WTC11 (cell line): Measurements from ENCODE around the gene TAL1. TPM values are rescaled to one million over a fixed set of nuclear protein-coding genes. Genes with fewer than 3 reads are reported as not detected.

Experiments
- ATAC-seq: fragments of 200-7000 bp; cut with Tn5 transposase; 2 replicates; pipeline ENCODE4 v1.10.0; 2021; ENCODE audit warnings: mild to moderate bottlenecking, moderate library complexity
- CTCF ChIA-PET: fragments of 300-600 bp; sonication (Branson Sonifier 250); formaldehyde crosslinking; loops from one replicate; lab custom pipeline; 2021; ENCODE audit warnings: antibody characterized with exemption; lab: Charles Lee
- POLR2A ChIA-PET: fragments of 350-600 bp; sonication (Branson Sonifier 250); formaldehyde crosslinking; loops from one replicate; lab custom pipeline; 2021; ENCODE audit warnings: antibody characterized with exemption; lab: Charles Lee
- DNase-seq: peaks from one replicate; pipeline ENCODE4 v3.0.0; 2021; ENCODE audit warnings: low spot score
- H3K27ac Mint-ChIP-seq: 2 replicates; pipeline ENCODE4 v1.8.0; 2021; ENCODE audit warnings: mixed read lengths
- H3K27me3 Mint-ChIP-seq: 2 replicates; pipeline ENCODE4 v1.8.0; 2021; ENCODE audit warnings: low read depth, mild to moderate bottlenecking, moderate library complexity, mixed read lengths
- H3K36me3 Mint-ChIP-seq: 2 replicates; pipeline ENCODE4 v1.8.0; 2021; ENCODE audit warnings: mixed read lengths
- H3K4me1 Mint-ChIP-seq: 2 replicates; pipeline ENCODE4 v1.8.0; 2022; ENCODE audit warnings: mixed read lengths
- H3K4me3 Mint-ChIP-seq: 2 replicates; pipeline ENCODE4 v1.8.0; 2021; ENCODE audit warnings: mild to moderate bottlenecking, moderate library complexity, mixed read lengths
- H3K9me3 Mint-ChIP-seq: 2 replicates; pipeline ENCODE4 v1.8.0; 2021; ENCODE audit warnings: mixed read lengths
- CBFB ChIP-seq: sonication (generic); formaldehyde crosslinking; IDR thresholded peaks from 2 replicates; pipeline ENCODE4 v1.8.1; 2022; ENCODE audit warnings: mild to moderate bottlenecking, low read depth, missing genetic modification reagents
- GABPB1 ChIP-seq: sonication (generic); formaldehyde crosslinking; IDR thresholded peaks from 2 replicates; pipeline ENCODE4 v1.8.1; 2023; ENCODE audit warnings: mild to moderate bottlenecking, missing genetic modification reagents
- GRHL2 ChIP-seq: fragments of 250-450 bp; sonication (Bioruptor Pico); IDR thresholded peaks from 2 replicates; pipeline ENCODE4 v1.8.0; 2022; ENCODE audit warnings: mild to moderate bottlenecking, moderate library complexity; ENCODE audit not compliant: insufficient replicate concordance, severe bottlenecking
- JAZF1 ChIP-seq: fragments of 250-450 bp; sonication (Bioruptor Pico); IDR thresholded peaks from 2 replicates; pipeline ENCODE4 v1.9.0; 2021; ENCODE audit warnings: moderate library complexity, mild to moderate bottlenecking, inconsistent platforms
- NFATC4 ChIP-seq: fragments of 250-450 bp; sonication (Bioruptor Pico); IDR thresholded peaks from 2 replicates; pipeline ENCODE4 v1.9.0; 2021; ENCODE audit warnings: mild to moderate bottlenecking
- NFE2L1 ChIP-seq: sonication (generic); formaldehyde crosslinking; IDR thresholded peaks from 2 replicates; pipeline ENCODE4 v1.8.1; 2023; ENCODE audit warnings: missing genetic modification reagents
- NFYB ChIP-seq: sonication (generic); formaldehyde crosslinking; conservative IDR thresholded peaks from 2 replicates; pipeline ENCODE4 v1.8.0; 2022; ENCODE audit warnings: low read depth, missing genetic modification reagents
- NR1H2 ChIP-seq: sonication (generic); formaldehyde crosslinking; IDR thresholded peaks from 2 replicates; pipeline ENCODE4 v1.9.0; 2021; ENCODE audit warnings: mild to moderate bottlenecking, moderate library complexity, missing genetic modification reagents
- NR2C2 ChIP-seq: sonication (generic); formaldehyde crosslinking; IDR thresholded peaks from 2 replicates; pipeline ENCODE4 v1.8.0; 2022; ENCODE audit warnings: mild to moderate bottlenecking, missing genetic modification reagents
- RELA ChIP-seq: sonication (generic); formaldehyde crosslinking; IDR thresholded peaks from 2 replicates; pipeline ENCODE4 v1.8.1; 2022; ENCODE audit warnings: missing genetic modification reagents, mild to moderate bottlenecking, borderline replicate concordance
- SOX15 ChIP-seq: fragments of 250-450 bp; sonication (Bioruptor Pico); IDR thresholded peaks from 2 replicates; pipeline ENCODE4 v1.9.0; 2021; ENCODE audit warnings: mild to moderate bottlenecking
- TCF7 ChIP-seq: sonication (generic); formaldehyde crosslinking; IDR thresholded peaks from 2 replicates; pipeline ENCODE4 v1.8.0; 2022; ENCODE audit warnings: mild to moderate bottlenecking, low read depth, missing genetic modification reagents, moderate library complexity
- ZNF138 ChIP-seq: sonication (generic); formaldehyde crosslinking; conservative IDR thresholded peaks from 2 replicates; pipeline ENCODE4 v1.8.1; 2022; ENCODE audit warnings: mild to moderate bottlenecking, moderate library complexity, missing genetic modification reagents
- ZNF232 ChIP-seq: sonication (generic); formaldehyde crosslinking; IDR thresholded peaks from 2 replicates; pipeline ENCODE4 v1.8.0; 2022; ENCODE audit warnings: mild to moderate bottlenecking, missing genetic modification reagents
- ZNF416 ChIP-seq: fragments of 250-450 bp; sonication (Bioruptor Pico); IDR thresholded peaks from 2 replicates; pipeline ENCODE4 v1.9.0; 2021; ENCODE audit warnings: mild to moderate bottlenecking, inconsistent platforms
- total RNA-seq: library from RNA; stranded (reverse); gene quantifications from 3 replicates; pipeline ENCODE4 v1.2.3, GENCODE V29; 2021
- TF ChIP-seq, protein P1 (sequence below): fragments of 250-450 bp; sonication (Bioruptor Pico); IDR thresholded peaks from 2 replicates; pipeline ENCODE4 v1.9.0; 2021; ENCODE audit warnings: mild to moderate bottlenecking
- TF ChIP-seq, protein P2 (sequence below): sonication (generic); formaldehyde crosslinking; IDR thresholded peaks from 2 replicates; pipeline ENCODE4 v1.8.0; 2022; ENCODE audit warnings: mild to moderate bottlenecking, missing genetic modification reagents
- TF ChIP-seq, protein P3 (sequence below): fragments of 250-450 bp; sonication (Bioruptor Pico); IDR thresholded peaks from 2 replicates; pipeline ENCODE4 v1.8.0; 2021; ENCODE audit warnings: mild to moderate bottlenecking
- TF ChIP-seq, protein P4 (sequence below): sonication (generic); formaldehyde crosslinking; IDR thresholded peaks from 2 replicates; pipeline ENCODE4 v1.8.1; 2022; ENCODE audit warnings: mild to moderate bottlenecking, missing genetic modification reagents, moderate library complexity, borderline replicate concordance
- TF ChIP-seq, protein P5 (sequence below): sonication (generic); formaldehyde crosslinking; IDR thresholded peaks from 2 replicates; pipeline ENCODE4 v1.8.0; 2023; ENCODE audit warnings: mild to moderate bottlenecking, missing genetic modification reagents
- TF ChIP-seq, protein P6 (sequence below): fragments of 250-450 bp; sonication (Bioruptor Pico); IDR thresholded peaks from 2 replicates; pipeline ENCODE4 v1.9.0; 2021; ENCODE audit warnings: mild to moderate bottlenecking
- TF ChIP-seq, protein P7 (sequence below): fragments of 250-450 bp; sonication (Bioruptor Pico); IDR thresholded peaks from 2 replicates; pipeline ENCODE4 v2.1.2; 2022; ENCODE audit warnings: mild to moderate bottlenecking, moderate library complexity

Gene TAL1
- total RNA-seq, 1 experiment from 2014 or later, result 0.63 TPM

DNA sequence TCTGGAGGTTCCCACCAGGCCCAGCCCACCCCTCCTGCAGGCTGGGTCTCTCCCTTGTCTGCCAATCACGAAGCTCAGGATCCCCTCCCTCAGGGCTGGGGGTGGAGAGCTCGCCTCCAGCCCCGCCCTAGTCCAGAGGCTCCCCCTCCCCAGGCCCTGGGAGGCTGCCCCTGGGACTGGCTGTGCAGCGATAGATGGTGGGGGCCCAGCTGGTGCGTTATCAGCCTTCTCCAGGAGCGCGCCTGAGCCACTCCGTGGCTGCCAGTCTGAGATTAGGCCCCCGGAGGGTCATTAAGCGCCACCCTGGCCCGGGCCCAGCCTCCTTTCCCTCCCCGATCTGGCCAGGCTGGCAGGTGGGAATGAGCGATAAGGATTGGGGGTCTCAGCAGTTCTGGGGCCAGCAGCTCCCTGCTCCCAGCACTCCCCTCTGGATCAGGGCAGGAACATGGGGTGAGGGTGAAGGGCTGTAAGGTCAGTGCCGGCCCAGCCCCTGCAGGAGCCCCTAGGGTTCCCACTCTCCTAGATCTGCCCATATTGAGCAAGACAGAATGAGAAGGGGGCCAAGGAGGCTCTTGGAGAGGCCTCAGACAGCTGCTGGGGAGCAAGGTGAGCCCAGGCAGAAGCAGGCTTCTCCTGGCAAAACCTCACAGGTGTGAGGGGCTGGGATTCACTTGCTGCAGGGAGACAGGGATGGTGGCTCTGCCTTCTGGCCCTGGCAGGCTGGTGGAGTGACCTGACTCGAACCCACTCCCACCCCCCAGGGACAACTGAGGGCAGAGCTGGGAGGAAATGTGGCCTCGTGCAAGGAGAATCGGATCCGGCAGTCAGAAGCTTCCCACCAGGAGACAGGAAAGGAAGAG lies 50.7 kb downstream of the TAL1 start:
- CTCF ChIA-PET, result interaction anchor here (1.0 to 4.8 kb wide), 3 partner anchors 9 to 251 kb away, joined by 3 to 152 read pairs (median 3); partner anchors contain the start of gene PDZK1IP1
- Mint-ChIP-seq H3K27me3 (peaks cover 45% of the 10 kb centered on the region), H3K27ac (no peak overlapping the region), H3K9me3 (no peaks in the 10 kb centered on the region), H3K4me3 (peak overlapping the region; percentile 15; the same call in 1 of the 2 replicates), H3K4me1 (peaks cover 19% of the 10 kb centered on the region), H3K36me3 (no peaks in the 10 kb centered on the region)
- ATAC-seq (peak; percentile 60), DNase-seq (no peak)
- no peak for TF ChIP-seq ZNF416 (CRISPR knock-in tag)
- TF ChIP-seq NR2C2 (CRISPR knock-in tag), result no peak
- TF ChIP-seq CBFB (CRISPR knock-in tag), result no peak
- TF ChIP-seq GRHL2, result no peak
- TF ChIP-seq, protein P1, sequence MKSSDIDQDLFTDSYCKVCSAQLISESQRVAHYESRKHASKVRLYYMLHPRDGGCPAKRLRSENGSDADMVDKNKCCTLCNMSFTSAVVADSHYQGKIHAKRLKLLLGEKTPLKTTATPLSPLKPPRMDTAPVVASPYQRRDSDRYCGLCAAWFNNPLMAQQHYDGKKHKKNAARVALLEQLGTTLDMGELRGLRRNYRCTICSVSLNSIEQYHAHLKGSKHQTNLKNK (CRISPR knock-in tag), result no peak
- no peak for TF ChIP-seq JAZF1 (CRISPR knock-in tag)
- TF ChIP-seq NR1H2 (CRISPR knock-in tag), result no peak
- no peak for TF ChIP-seq ZNF138 (CRISPR knock-in tag)
- POLR2A ChIA-PET, result interaction anchor here (0.6 to 1.0 kb wide), 2 partner anchors 133 to 286 kb away, joined by 3 read pairs; partner anchors contain the start of gene STIL

DNA sequence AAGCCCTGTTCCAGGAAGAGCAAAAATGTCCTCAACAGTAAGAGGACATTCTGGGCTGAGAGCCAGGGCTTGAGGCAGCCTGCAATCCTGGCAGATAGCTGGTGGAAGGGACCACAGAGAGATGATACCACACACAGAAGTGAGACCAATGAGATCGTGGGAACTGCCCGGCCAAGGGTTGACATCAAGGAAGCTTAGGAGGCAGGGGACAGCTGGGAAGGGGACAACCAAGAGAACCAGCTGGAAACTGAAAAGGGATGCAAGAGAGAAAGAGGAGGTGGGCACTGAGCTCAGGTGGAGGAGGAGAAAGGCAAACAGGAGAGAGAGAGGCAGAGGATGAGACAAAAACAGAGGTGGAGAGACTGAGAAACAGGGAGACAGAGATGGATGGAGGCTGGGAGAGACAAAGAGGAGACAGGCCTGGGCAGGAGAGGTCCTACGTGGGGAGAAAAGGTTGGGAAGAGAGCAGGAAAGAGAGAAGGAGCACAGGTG lies 51.4 kb downstream of the TAL1 start:
- Mint-ChIP-seq H3K4me3 (peak overlapping the region; percentile 15; the same call in 1 of the 2 replicates), H3K27me3 (peaks cover 44% of the 10 kb centered on the region), H3K27ac (no peak overlapping the region), H3K36me3 (no peaks in the 10 kb centered on the region), H3K9me3 (no peaks in the 10 kb centered on the region), H3K4me1 (peaks cover 19% of the 10 kb centered on the region)
- POLR2A ChIA-PET, result interaction anchor here (1.0 kb wide), 1 partner anchor 133 kb away, joined by 3 read pairs; the partner anchor contains the start of gene STIL
- no peak for DNase-seq
- CTCF ChIA-PET, result interaction anchor here (1.0 to 4.8 kb wide), 4 partner anchors 10 to 251 kb away, joined by 3 to 152 read pairs (median 36); partner anchors contain the start of gene PDZK1IP1
- ATAC-seq, result no peak
- TF ChIP-seq GABPB1 (no peak), ZNF232 (CRISPR knock-in tag) (no peak), NFATC4 (CRISPR knock-in tag) (no peak), RELA (CRISPR knock-in tag) (no peak), NFYB (no peak), TCF7 (no peak), SOX15 (no peak), NFE2L1 (CRISPR knock-in tag) (no peak)
- TF ChIP-seq, protein P2, sequence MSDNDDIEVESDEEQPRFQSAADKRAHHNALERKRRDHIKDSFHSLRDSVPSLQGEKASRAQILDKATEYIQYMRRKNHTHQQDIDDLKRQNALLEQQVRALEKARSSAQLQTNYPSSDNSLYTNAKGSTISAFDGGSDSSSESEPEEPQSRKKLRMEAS, result no peak
- TF ChIP-seq, protein P3, sequence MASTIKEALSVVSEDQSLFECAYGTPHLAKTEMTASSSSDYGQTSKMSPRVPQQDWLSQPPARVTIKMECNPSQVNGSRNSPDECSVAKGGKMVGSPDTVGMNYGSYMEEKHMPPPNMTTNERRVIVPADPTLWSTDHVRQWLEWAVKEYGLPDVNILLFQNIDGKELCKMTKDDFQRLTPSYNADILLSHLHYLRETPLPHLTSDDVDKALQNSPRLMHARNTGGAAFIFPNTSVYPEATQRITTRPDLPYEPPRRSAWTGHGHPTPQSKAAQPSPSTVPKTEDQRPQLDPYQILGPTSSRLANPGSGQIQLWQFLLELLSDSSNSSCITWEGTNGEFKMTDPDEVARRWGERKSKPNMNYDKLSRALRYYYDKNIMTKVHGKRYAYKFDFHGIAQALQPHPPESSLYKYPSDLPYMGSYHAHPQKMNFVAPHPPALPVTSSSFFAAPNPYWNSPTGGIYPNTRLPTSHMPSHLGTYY (CRISPR knock-in tag), result no peak
- TF ChIP-seq, protein P4, sequence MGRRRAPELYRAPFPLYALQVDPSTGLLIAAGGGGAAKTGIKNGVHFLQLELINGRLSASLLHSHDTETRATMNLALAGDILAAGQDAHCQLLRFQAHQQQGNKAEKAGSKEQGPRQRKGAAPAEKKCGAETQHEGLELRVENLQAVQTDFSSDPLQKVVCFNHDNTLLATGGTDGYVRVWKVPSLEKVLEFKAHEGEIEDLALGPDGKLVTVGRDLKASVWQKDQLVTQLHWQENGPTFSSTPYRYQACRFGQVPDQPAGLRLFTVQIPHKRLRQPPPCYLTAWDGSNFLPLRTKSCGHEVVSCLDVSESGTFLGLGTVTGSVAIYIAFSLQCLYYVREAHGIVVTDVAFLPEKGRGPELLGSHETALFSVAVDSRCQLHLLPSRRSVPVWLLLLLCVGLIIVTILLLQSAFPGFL, result no peak
- TF ChIP-seq, protein P5, sequence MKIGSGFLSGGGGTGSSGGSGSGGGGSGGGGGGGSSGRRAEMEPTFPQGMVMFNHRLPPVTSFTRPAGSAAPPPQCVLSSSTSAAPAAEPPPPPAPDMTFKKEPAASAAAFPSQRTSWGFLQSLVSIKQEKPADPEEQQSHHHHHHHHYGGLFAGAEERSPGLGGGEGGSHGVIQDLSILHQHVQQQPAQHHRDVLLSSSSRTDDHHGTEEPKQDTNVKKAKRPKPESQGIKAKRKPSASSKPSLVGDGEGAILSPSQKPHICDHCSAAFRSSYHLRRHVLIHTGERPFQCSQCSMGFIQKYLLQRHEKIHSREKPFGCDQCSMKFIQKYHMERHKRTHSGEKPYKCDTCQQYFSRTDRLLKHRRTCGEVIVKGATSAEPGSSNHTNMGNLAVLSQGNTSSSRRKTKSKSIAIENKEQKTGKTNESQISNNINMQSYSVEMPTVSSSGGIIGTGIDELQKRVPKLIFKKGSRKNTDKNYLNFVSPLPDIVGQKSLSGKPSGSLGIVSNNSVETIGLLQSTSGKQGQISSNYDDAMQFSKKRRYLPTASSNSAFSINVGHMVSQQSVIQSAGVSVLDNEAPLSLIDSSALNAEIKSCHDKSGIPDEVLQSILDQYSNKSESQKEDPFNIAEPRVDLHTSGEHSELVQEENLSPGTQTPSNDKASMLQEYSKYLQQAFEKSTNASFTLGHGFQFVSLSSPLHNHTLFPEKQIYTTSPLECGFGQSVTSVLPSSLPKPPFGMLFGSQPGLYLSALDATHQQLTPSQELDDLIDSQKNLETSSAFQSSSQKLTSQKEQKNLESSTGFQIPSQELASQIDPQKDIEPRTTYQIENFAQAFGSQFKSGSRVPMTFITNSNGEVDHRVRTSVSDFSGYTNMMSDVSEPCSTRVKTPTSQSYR, result no peak
- TF ChIP-seq, protein P6, sequence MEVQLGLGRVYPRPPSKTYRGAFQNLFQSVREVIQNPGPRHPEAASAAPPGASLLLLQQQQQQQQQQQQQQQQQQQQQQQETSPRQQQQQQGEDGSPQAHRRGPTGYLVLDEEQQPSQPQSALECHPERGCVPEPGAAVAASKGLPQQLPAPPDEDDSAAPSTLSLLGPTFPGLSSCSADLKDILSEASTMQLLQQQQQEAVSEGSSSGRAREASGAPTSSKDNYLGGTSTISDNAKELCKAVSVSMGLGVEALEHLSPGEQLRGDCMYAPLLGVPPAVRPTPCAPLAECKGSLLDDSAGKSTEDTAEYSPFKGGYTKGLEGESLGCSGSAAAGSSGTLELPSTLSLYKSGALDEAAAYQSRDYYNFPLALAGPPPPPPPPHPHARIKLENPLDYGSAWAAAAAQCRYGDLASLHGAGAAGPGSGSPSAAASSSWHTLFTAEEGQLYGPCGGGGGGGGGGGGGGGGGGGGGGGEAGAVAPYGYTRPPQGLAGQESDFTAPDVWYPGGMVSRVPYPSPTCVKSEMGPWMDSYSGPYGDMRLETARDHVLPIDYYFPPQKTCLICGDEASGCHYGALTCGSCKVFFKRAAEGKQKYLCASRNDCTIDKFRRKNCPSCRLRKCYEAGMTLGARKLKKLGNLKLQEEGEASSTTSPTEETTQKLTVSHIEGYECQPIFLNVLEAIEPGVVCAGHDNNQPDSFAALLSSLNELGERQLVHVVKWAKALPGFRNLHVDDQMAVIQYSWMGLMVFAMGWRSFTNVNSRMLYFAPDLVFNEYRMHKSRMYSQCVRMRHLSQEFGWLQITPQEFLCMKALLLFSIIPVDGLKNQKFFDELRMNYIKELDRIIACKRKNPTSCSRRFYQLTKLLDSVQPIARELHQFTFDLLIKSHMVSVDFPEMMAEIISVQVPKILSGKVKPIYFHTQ (CRISPR knock-in tag), result no peak
- TF ChIP-seq, protein P7, sequence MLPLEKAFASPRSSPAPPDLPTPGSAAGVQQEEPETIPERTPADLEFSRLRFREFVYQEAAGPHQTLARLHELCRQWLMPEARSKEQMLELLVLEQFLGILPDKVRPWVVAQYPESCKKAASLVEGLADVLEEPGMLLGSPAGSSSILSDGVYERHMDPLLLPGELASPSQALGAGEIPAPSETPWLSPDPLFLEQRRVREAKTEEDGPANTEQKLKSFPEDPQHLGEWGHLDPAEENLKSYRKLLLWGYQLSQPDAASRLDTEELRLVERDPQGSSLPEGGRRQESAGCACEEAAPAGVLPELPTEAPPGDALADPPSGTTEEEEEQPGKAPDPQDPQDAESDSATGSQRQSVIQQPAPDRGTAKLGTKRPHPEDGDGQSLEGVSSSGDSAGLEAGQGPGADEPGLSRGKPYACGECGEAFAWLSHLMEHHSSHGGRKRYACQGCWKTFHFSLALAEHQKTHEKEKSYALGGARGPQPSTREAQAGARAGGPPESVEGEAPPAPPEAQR (CRISPR knock-in tag), result no peak
